GM12801 (cell line): ENCODE measurements around the gene TMEM223.

Experiments
- CTCF ChIP-seq: IDR thresholded peaks from one replicate; pipeline ENCODE4 v1.5.1; 2011; ENCODE audit warnings: control low read depth; ENCODE audit not compliant: insufficient read length; ENCODE audit errors: extremely low read depth

TMEM223 gene

GRCh38 chr11:62753736-62754603 lies 37.8 kb downstream of the TMEM223 start, which contains the start of gene ZBTB3:
ZBTB3 (minus strand) TSS chr11:62754160; CDS start chr11:62753664, 496 bp downstream.
- TF ChIP-seq CTCF, result no peak

GRCh38 chr11:62752994-62753735 lies 38.6 kb downstream of the TMEM223 start:
- TF ChIP-seq CTCF, result no peak

- no peak for TF ChIP-seq CTCF
Measured at GRCh38 chr11:62752177-62752785, 39.5 kb downstream of the TMEM223 start.

- no peak for TF ChIP-seq CTCF
Measured at GRCh38 chr11:62747475-62748160, 44.2 kb downstream of the TMEM223 start.
